Measurements from ENCODE around the gene RALGAPA2.

DNA sequence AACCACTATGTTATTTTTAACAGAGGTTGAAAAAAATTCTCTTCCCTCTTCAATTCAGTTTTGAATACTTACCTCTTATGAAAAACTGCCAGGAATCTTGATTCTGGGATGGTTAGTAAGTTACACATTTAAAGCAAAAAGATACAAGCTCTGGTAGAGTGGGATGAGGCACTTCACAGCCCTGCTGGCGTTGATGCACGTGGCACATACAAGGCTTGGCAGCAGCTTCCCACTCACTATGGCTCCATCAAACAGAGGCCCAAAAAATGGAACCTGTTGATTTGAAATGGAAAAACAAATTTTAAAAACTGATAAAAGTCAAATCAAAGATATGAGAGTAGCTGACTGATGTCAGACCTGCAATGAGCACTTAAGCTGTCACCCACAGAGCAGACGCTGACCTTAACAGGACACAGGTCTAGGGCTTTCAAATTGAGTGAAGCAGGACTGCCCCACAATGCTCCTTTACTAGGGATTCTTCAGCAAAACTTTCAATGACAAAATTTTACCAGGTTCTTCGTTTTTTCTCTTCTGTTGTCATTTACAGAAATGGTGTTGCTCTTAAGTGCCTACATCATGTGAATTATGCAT lies 239.7 kb downstream of the RALGAPA2 start:
- TF ChIP-seq, protein P1, sequence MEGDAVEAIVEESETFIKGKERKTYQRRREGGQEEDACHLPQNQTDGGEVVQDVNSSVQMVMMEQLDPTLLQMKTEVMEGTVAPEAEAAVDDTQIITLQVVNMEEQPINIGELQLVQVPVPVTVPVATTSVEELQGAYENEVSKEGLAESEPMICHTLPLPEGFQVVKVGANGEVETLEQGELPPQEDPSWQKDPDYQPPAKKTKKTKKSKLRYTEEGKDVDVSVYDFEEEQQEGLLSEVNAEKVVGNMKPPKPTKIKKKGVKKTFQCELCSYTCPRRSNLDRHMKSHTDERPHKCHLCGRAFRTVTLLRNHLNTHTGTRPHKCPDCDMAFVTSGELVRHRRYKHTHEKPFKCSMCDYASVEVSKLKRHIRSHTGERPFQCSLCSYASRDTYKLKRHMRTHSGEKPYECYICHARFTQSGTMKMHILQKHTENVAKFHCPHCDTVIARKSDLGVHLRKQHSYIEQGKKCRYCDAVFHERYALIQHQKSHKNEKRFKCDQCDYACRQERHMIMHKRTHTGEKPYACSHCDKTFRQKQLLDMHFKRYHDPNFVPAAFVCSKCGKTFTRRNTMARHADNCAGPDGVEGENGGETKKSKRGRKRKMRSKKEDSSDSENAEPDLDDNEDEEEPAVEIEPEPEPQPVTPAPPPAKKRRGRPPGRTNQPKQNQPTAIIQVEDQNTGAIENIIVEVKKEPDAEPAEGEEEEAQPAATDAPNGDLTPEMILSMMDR (IDR thresholded peaks at IDR 0.05; ENCODE audit: low read depth, low read length), result no peak
- no peak for TF ChIP-seq POLR2A (IDR thresholded peaks at IDR 0.05; ENCODE audit: extremely low read depth, insufficient read length)
